WTC11 (cell line): ENCODE data around the gene MRPL40. TPM values are rescaled to one million over a fixed set of nuclear protein-coding genes. Genes with fewer than 3 reads are reported as not detected.

Source experiments
- ATAC-seq: fragments of 200-7000 bp; cut with Tn5 transposase; 2 replicates; pipeline ENCODE4 v1.10.0; 2021; ENCODE audit warnings: mild to moderate bottlenecking, moderate library complexity
- CTCF ChIA-PET: fragments of 300-600 bp; sonication (Branson Sonifier 250); formaldehyde crosslinking; loops from one replicate; lab custom pipeline; 2021; ENCODE audit warnings: antibody characterized with exemption; lab: Charles Lee
- POLR2A ChIA-PET: fragments of 350-600 bp; sonication (Branson Sonifier 250); formaldehyde crosslinking; loops from one replicate; lab custom pipeline; 2021; ENCODE audit warnings: antibody characterized with exemption; lab: Charles Lee
- DNase-seq: peaks from one replicate; pipeline ENCODE4 v3.0.0; 2021; ENCODE audit warnings: low spot score
- H3K27ac Mint-ChIP-seq: 2 replicates; pipeline ENCODE4 v1.8.0; 2021; ENCODE audit warnings: mixed read lengths
- H3K27me3 Mint-ChIP-seq: 2 replicates; pipeline ENCODE4 v1.8.0; 2021; ENCODE audit warnings: low read depth, mild to moderate bottlenecking, moderate library complexity, mixed read lengths
- H3K36me3 Mint-ChIP-seq: 2 replicates; pipeline ENCODE4 v1.8.0; 2021; ENCODE audit warnings: mixed read lengths
- H3K4me1 Mint-ChIP-seq: 2 replicates; pipeline ENCODE4 v1.8.0; 2022; ENCODE audit warnings: mixed read lengths
- H3K4me3 Mint-ChIP-seq: 2 replicates; pipeline ENCODE4 v1.8.0; 2021; ENCODE audit warnings: mild to moderate bottlenecking, moderate library complexity, mixed read lengths
- H3K9me3 Mint-ChIP-seq: 2 replicates; pipeline ENCODE4 v1.8.0; 2021; ENCODE audit warnings: mixed read lengths
- ATF3 ChIP-seq: sonication (generic); formaldehyde crosslinking; conservative IDR thresholded peaks from 2 replicates; pipeline ENCODE4 v1.8.1; 2022; ENCODE audit warnings: mild to moderate bottlenecking, missing genetic modification reagents
- CREB1 ChIP-seq: sonication (generic); formaldehyde crosslinking; IDR thresholded peaks from 2 replicates; pipeline ENCODE4 v1.8.0; 2023; ENCODE audit warnings: mild to moderate bottlenecking, missing genetic modification reagents
- ETV6 ChIP-seq: sonication (generic); formaldehyde crosslinking; IDR thresholded peaks from 2 replicates; pipeline ENCODE4 v1.8.1; 2022; ENCODE audit warnings: mild to moderate bottlenecking, missing genetic modification reagents
- GTF2I ChIP-seq: fragments of 250-450 bp; sonication (Bioruptor Pico); conservative IDR thresholded peaks from 2 replicates; pipeline ENCODE4 v1.4.0; 2021; ENCODE audit warnings: mild to moderate bottlenecking
- HMGXB4 ChIP-seq: sonication (generic); formaldehyde crosslinking; IDR thresholded peaks from 2 replicates; pipeline ENCODE4 v1.8.1; 2023; ENCODE audit warnings: mild to moderate bottlenecking, moderate library complexity, missing genetic modification reagents
- IRF1 ChIP-seq: sonication (generic); formaldehyde crosslinking; IDR thresholded peaks from 2 replicates; pipeline ENCODE4 v1.8.0; 2023; ENCODE audit warnings: missing genetic modification reagents
- PRRX2 ChIP-seq: fragments of 250-450 bp; sonication (Bioruptor Pico); IDR thresholded peaks from 2 replicates; pipeline ENCODE4 v1.8.0; 2021; ENCODE audit warnings: mild to moderate bottlenecking
- RORB ChIP-seq: fragments of 250-450 bp; sonication (Bioruptor Pico); IDR thresholded peaks from 2 replicates; pipeline ENCODE4 v1.9.0; 2021; ENCODE audit warnings: mild to moderate bottlenecking
- SP1 ChIP-seq: sonication (generic); formaldehyde crosslinking; conservative IDR thresholded peaks from 2 replicates; pipeline ENCODE4 v1.8.1; 2022; ENCODE audit warnings: missing genetic modification reagents
- ZBTB21 ChIP-seq: sonication (generic); formaldehyde crosslinking; IDR thresholded peaks from 2 replicates; pipeline ENCODE4 v1.8.1; 2023; ENCODE audit warnings: mild to moderate bottlenecking, missing genetic modification reagents, borderline replicate concordance
- ZBTB43 ChIP-seq: sonication (generic); formaldehyde crosslinking; IDR thresholded peaks from 2 replicates; pipeline ENCODE4 v1.8.1; 2023; ENCODE audit warnings: mild to moderate bottlenecking, missing genetic modification reagents
- ZNF138 ChIP-seq: sonication (generic); formaldehyde crosslinking; conservative IDR thresholded peaks from 2 replicates; pipeline ENCODE4 v1.8.1; 2022; ENCODE audit warnings: mild to moderate bottlenecking, moderate library complexity, missing genetic modification reagents
- total RNA-seq: library from RNA; stranded (reverse); gene quantifications from 3 replicates; pipeline ENCODE4 v1.2.3, GENCODE V29; 2021
- TF ChIP-seq, protein P1 (sequence below): sonication (generic); formaldehyde crosslinking; IDR thresholded peaks from 2 replicates; pipeline ENCODE4 v1.8.1; 2022; ENCODE audit warnings: mild to moderate bottlenecking, moderate library complexity, missing genetic modification reagents
- TF ChIP-seq, protein P2 (sequence below): fragments of 250-450 bp; sonication (Bioruptor Pico); IDR thresholded peaks from 2 replicates; pipeline ENCODE4 v2.1.2; 2022; ENCODE audit warnings: mild to moderate bottlenecking, moderate library complexity
- TF ChIP-seq, protein P3 (sequence below): sonication (generic); formaldehyde crosslinking; IDR thresholded peaks from 2 replicates; pipeline ENCODE4 v1.8.1; 2023; ENCODE audit warnings: mild to moderate bottlenecking, missing genetic modification reagents
- TF ChIP-seq, protein P4 (sequence below): sonication (generic); formaldehyde crosslinking; IDR thresholded peaks from 2 replicates; pipeline ENCODE4 v1.8.1; 2022; ENCODE audit warnings: low read depth, mild to moderate bottlenecking, moderate library complexity, missing genetic modification reagents, borderline replicate concordance

MRPL40 gene
- total RNA-seq, 1 experiment from 2014 or later, result 19.2 TPM

GRCh38 chr22:19472233-19472632 is 39.9 kb downstream of the MRPL40 start:
- Mint-ChIP-seq H3K9me3 (no peaks in the 10 kb centered on the region), H3K36me3 (peaks cover 45% of the 10 kb centered on the region), H3K27ac (no peak overlapping the region), H3K4me3 (no peak overlapping the region), H3K4me1 (peaks cover 2% of the 10 kb centered on the region)
- POLR2A ChIA-PET, result no interaction called here
- DNase-seq, result no peak
- CTCF ChIA-PET, result interaction anchor here (3.0 kb wide), 1 partner anchor 293 kb away, joined by 25 read pairs; the partner anchor contains the start of gene SLC25A1
- TF ChIP-seq SP1 (CRISPR knock-in tag) (no peak), PRRX2 (no peak), HMGXB4 (no peak), ATF3 (no peak), ZBTB21 (CRISPR knock-in tag) (no peak), CREB1 (CRISPR knock-in tag) (no peak), RORB (CRISPR knock-in tag) (no peak)
- TF ChIP-seq, protein P1, sequence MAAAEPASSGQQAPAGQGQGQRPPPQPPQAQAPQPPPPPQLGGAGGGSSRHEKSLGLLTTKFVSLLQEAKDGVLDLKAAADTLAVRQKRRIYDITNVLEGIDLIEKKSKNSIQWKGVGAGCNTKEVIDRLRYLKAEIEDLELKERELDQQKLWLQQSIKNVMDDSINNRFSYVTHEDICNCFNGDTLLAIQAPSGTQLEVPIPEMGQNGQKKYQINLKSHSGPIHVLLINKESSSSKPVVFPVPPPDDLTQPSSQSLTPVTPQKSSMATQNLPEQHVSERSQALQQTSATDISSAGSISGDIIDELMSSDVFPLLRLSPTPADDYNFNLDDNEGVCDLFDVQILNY (CRISPR knock-in tag), result no peak
- TF ChIP-seq, protein P2, sequence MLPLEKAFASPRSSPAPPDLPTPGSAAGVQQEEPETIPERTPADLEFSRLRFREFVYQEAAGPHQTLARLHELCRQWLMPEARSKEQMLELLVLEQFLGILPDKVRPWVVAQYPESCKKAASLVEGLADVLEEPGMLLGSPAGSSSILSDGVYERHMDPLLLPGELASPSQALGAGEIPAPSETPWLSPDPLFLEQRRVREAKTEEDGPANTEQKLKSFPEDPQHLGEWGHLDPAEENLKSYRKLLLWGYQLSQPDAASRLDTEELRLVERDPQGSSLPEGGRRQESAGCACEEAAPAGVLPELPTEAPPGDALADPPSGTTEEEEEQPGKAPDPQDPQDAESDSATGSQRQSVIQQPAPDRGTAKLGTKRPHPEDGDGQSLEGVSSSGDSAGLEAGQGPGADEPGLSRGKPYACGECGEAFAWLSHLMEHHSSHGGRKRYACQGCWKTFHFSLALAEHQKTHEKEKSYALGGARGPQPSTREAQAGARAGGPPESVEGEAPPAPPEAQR (CRISPR knock-in tag), result no peak
- TF ChIP-seq, protein P3, sequence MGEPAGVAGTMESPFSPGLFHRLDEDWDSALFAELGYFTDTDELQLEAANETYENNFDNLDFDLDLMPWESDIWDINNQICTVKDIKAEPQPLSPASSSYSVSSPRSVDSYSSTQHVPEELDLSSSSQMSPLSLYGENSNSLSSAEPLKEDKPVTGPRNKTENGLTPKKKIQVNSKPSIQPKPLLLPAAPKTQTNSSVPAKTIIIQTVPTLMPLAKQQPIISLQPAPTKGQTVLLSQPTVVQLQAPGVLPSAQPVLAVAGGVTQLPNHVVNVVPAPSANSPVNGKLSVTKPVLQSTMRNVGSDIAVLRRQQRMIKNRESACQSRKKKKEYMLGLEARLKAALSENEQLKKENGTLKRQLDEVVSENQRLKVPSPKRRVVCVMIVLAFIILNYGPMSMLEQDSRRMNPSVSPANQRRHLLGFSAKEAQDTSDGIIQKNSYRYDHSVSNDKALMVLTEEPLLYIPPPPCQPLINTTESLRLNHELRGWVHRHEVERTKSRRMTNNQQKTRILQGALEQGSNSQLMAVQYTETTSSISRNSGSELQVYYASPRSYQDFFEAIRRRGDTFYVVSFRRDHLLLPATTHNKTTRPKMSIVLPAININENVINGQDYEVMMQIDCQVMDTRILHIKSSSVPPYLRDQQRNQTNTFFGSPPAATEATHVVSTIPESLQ (CRISPR knock-in tag), result no peak
- TF ChIP-seq, protein P4, sequence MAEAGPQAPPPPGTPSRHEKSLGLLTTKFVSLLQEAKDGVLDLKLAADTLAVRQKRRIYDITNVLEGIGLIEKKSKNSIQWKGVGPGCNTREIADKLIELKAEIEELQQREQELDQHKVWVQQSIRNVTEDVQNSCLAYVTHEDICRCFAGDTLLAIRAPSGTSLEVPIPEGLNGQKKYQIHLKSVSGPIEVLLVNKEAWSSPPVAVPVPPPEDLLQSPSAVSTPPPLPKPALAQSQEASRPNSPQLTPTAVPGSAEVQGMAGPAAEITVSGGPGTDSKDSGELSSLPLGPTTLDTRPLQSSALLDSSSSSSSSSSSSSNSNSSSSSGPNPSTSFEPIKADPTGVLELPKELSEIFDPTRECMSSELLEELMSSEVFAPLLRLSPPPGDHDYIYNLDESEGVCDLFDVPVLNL (CRISPR knock-in tag), result no peak
- TF ChIP-seq, all 79 proteins: peak for 0
- no peaks in the 10 kb centered on the region for H3K27me3 Mint-ChIP-seq
- ATAC-seq, result no peak

GRCh38 chr22:19473578-19473977 is 41.2 kb downstream of the MRPL40 start:
- CTCF ChIA-PET, result interaction anchor here (0.6 to 3.0 kb wide), 16 partner anchors 13 to 327 kb away, joined by 3 to 25 read pairs (median 4); partner anchors contain the start of genes C22orf39 and SLC25A1
- no peak overlapping the region for H3K4me3 Mint-ChIP-seq
- TF ChIP-seq GTF2I (CRISPR knock-in tag) (no peak), ETV6 (CRISPR knock-in tag) (no peak), ZBTB43 (CRISPR knock-in tag) (no peak), IRF1 (CRISPR knock-in tag) (no peak), ZNF138 (CRISPR knock-in tag) (no peak)
- TF ChIP-seq, protein P1 (CRISPR knock-in tag), result no peak
- no peak overlapping the region for H3K27ac Mint-ChIP-seq
- DNase-seq (no peak), ATAC-seq (no peak; the same call in 1 of the 2 replicates)
- no peaks in the 10 kb centered on the region for H3K27me3 Mint-ChIP-seq
- no peaks in the 10 kb centered on the region for H3K9me3 Mint-ChIP-seq
- H3K4me1 Mint-ChIP-seq, result peaks cover 12% of the 10 kb centered on the region
- peaks cover 33% of the 10 kb centered on the region for H3K36me3 Mint-ChIP-seq
- POLR2A ChIA-PET, result no interaction called here
